SK-N-SH (cell line): Measurements from ENCODE around the gene PTPN13.
A peak's percentile ranks its signal among the peaks of the same experiment; 100 is the strongest.

Experiments
- CHD2 ChIP-seq: fragments of 150-350 bp; IDR thresholded peaks from 2 replicates; pipeline ENCODE4 v1.6.1; 2018; ENCODE audit warnings: low read length; ENCODE audit not compliant: partially characterized antibody
- RAD21 ChIP-seq: IDR thresholded peaks from 2 replicates; pipeline ENCODE4 v1.6.1; 2012; ENCODE audit warnings: mild to moderate bottlenecking, low read length
- TAF1 ChIP-seq: IDR thresholded peaks from 2 replicates; pipeline ENCODE4 v1.6.1; 2012; ENCODE audit warnings: low read depth, mild to moderate bottlenecking, low read length, moderate library complexity, borderline replicate concordance
- TF ChIP-seq, protein P1 (sequence below): fragments of 200-600 bp; sonication (generic); IDR thresholded peaks from 2 replicates; pipeline ENCODE4 v1.6.1; 2017; ENCODE audit warnings: antibody characterized with exemption, mild to moderate bottlenecking, moderate library complexity
- TF ChIP-seq, protein P2 (sequence below): IDR thresholded peaks from 2 replicates; pipeline ENCODE4 v1.4.0; 2012; ENCODE audit warnings: low read depth

DNA sequence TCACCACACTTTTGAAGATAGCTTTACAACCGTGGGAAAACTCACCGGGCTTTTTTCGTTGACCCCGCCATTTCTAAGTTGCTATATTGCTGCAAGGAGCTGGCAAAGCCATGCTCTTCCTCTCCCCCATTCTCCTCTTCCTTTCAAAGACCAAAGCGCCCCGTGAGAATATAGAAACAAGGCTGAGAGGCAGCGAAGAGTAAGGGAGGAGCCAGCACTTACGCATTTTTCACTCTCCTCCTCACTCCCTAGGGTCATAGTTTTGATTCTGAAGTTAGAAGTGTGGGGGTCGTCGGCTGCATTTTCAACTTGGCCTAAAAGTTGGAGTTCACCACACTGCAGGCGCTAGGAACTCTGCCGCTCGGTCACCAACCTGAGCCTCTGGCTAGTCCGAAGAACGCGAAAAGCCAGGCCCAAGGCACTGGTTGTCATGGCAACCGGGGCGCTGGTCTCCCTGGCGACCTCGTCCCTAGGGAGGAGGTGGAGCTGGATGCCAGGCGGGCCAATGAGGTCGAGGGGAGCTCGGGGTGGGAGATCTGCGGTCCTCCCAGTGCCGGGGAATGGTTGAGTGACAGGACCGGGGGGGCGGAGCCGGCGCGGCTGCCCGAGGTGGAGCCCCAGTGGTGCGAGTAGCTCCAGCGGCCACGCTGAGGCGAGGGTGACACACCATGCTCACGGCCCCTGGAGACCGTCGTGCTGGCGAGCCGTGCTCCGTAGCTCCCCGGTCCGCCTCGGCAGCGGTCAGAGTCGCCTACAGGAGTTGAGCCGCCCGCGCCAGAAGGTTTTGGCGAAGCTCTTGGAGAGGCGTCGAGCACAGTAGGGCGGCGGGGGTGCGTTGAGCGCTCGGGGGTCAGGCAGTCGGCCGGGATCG is at the start of gene PTPN13:
- TF ChIP-seq, protein P1, sequence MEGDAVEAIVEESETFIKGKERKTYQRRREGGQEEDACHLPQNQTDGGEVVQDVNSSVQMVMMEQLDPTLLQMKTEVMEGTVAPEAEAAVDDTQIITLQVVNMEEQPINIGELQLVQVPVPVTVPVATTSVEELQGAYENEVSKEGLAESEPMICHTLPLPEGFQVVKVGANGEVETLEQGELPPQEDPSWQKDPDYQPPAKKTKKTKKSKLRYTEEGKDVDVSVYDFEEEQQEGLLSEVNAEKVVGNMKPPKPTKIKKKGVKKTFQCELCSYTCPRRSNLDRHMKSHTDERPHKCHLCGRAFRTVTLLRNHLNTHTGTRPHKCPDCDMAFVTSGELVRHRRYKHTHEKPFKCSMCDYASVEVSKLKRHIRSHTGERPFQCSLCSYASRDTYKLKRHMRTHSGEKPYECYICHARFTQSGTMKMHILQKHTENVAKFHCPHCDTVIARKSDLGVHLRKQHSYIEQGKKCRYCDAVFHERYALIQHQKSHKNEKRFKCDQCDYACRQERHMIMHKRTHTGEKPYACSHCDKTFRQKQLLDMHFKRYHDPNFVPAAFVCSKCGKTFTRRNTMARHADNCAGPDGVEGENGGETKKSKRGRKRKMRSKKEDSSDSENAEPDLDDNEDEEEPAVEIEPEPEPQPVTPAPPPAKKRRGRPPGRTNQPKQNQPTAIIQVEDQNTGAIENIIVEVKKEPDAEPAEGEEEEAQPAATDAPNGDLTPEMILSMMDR = no peak; the same call in 1 of the 2 replicates
- TF ChIP-seq CHD2 (peak; percentile 67), RAD21 (peak; percentile 35), TAF1 (peak; percentile 84; the same call in 1 of the 2 replicates)
- TF ChIP-seq, protein P2, sequence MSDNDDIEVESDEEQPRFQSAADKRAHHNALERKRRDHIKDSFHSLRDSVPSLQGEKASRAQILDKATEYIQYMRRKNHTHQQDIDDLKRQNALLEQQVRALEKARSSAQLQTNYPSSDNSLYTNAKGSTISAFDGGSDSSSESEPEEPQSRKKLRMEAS = peak; percentile 32; the same call in 1 of the 2 replicates
